Natural killer cell (primary cell): ENCODE results near the gene TXNRD3. TPM values are rescaled to one million over a fixed set of nuclear protein-coding genes. Genes with fewer than 3 reads are reported as not detected.

Source experiments
- ATAC-seq, 3 donors: fragments of 150-1000 bp in 2 of 3; fragments of 200-7000 bp in 1 of 3; cut with Tn5 transposase; 1 replicate in 1 of 3; 2 replicates in 2 of 3; pipeline ENCODE4 v1.10.0; 2021; ENCODE audit warnings: mild to moderate bottlenecking in 2 of 3, moderate library complexity in 2 of 3
- DNase-seq, 2 donors: peaks; one replicate each; pipeline versions ENCODE4 v3.0.0 to v3.0.0-alpha.2; 2013 to 2021; ENCODE audit warnings: mixed read lengths in 1 of 2
- H3K27ac ChIP-seq: one replicate; pipeline ENCODE4 v1.5.1; 2013; ENCODE audit warnings: mild to moderate bottlenecking, low read length
- H3K27me3 ChIP-seq: one replicate; pipeline ENCODE4 v1.6.1; 2013; ENCODE audit warnings: low read length; ENCODE audit not compliant: control insufficient read depth, insufficient read depth
- H3K36me3 ChIP-seq: one replicate; pipeline ENCODE4 v1.6.1; 2013; ENCODE audit warnings: low read length; ENCODE audit not compliant: control insufficient read depth, insufficient read depth
- H3K4me1 ChIP-seq: one replicate; pipeline ENCODE4 v1.6.1; 2013; ENCODE audit warnings: low read length; ENCODE audit not compliant: control insufficient read depth, insufficient read depth
- H3K4me3 ChIP-seq: one replicate; pipeline ENCODE4 v1.5.1; 2013; ENCODE audit warnings: low read length
- H3K9me3 ChIP-seq: one replicate; pipeline ENCODE4 v1.6.1; 2013; ENCODE audit warnings: low read length; ENCODE audit not compliant: control insufficient read depth, insufficient read depth
- H3K27ac Mint-ChIP-seq, 2 donors: one replicate each; pipeline ENCODE4 v1.8.0; 2022; ENCODE audit warnings: mild to moderate bottlenecking in 2 of 2, mixed read lengths in 2 of 2, moderate library complexity in 1 of 2
- H3K27me3 Mint-ChIP-seq, 2 donors: one replicate each; pipeline ENCODE4 v1.8.0; 2022; ENCODE audit warnings: low read depth in 2 of 2, mixed read lengths in 2 of 2
- H3K36me3 Mint-ChIP-seq: one replicate; pipeline ENCODE4 v1.8.0; 2022; ENCODE audit warnings: mixed read lengths
- H3K4me1 Mint-ChIP-seq, 2 donors: one replicate each; pipeline ENCODE4 v1.8.0; 2022; ENCODE audit warnings: mixed read lengths in 2 of 2
- H3K4me3 Mint-ChIP-seq: one replicate; pipeline ENCODE4 v1.8.0; 2022; ENCODE audit warnings: mild to moderate bottlenecking, moderate library complexity, mixed read lengths
- H3K9me3 Mint-ChIP-seq, 2 donors: one replicate each; pipeline ENCODE4 v1.8.0; 2022; ENCODE audit warnings: mixed read lengths in 2 of 2
- WGBS: methylation state at CpG from one replicate; pipeline ENCODE4 v1.1.7; 2013; ENCODE audit warnings: missing lambda C conversion rate; ENCODE audit not compliant: insufficient coverage; 5-methylcytosine and 5-hydroxymethylcytosine counted together
- intact Hi-C: fragments of 100-400 bp; cut with micrococcal nuclease; formaldehyde crosslinking; loops from one replicate; pipeline ENCODE4 v1.14.2; 2022
- total RNA-seq, 4 donors: library from RNA; stranded (reverse); fragments of 120-200 nt in 1 of 4; gene quantifications; one replicate each; pipeline versions ENCODE4 v1.2.3 to v1.2.4, GENCODE V29; 2013 to 2022
- TF ChIP-seq, protein P1 (sequence below): fragments of 200-600 bp; IDR thresholded peaks from one replicate; pipeline ENCODE4 v1.8.0; 2022; ENCODE audit warnings: antibody characterized with exemption

TXNRD3 gene
- total RNA-seq, 3 donors from 2014 or later (not counting 1 experiment from before 2014, with no cell fraction given) = 0.77 to 1.1 (median 0.80) TPM

DNA sequence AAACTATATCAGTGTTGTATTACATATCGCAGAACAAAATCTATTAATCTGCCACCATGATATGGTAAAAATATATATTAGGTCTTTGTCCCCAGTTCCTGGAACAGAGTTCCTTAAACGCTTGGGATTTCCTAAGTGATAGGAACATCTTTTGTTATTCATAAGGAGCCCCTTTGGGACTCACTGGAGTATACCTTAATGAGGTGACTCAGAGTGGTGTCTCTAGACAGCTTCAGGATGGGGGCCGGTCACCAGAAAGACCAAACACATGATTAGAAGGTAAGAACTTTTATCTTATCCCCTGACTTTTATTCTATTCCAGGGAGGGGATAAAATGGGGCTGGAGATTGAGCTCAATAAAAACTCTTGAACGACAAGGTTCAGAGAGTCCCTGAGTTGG lies 36.8 kb upstream of the TXNRD3 start:
- no peaks in the 10 kb centered on the region for H3K4me1 ChIP-seq
- H3K9me3 ChIP-seq = no peaks in the 10 kb centered on the region
- Mint-ChIP-seq H3K4me1 (no peaks in the 10 kb centered on the region), H3K9me3 (no peaks in the 10 kb centered on the region), H3K27me3 (peaks cover 28 to 31% of the 10 kb centered on the region in 2 donors), H3K4me3 (no peak overlapping the region), H3K36me3 (no peaks in the 10 kb centered on the region), H3K27ac (no peak overlapping the region)
- TF ChIP-seq, protein P1, sequence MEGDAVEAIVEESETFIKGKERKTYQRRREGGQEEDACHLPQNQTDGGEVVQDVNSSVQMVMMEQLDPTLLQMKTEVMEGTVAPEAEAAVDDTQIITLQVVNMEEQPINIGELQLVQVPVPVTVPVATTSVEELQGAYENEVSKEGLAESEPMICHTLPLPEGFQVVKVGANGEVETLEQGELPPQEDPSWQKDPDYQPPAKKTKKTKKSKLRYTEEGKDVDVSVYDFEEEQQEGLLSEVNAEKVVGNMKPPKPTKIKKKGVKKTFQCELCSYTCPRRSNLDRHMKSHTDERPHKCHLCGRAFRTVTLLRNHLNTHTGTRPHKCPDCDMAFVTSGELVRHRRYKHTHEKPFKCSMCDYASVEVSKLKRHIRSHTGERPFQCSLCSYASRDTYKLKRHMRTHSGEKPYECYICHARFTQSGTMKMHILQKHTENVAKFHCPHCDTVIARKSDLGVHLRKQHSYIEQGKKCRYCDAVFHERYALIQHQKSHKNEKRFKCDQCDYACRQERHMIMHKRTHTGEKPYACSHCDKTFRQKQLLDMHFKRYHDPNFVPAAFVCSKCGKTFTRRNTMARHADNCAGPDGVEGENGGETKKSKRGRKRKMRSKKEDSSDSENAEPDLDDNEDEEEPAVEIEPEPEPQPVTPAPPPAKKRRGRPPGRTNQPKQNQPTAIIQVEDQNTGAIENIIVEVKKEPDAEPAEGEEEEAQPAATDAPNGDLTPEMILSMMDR = no peak
- WGBS = 93% methylated on average over 3 of the region's 4 CpGs
- no peak overlapping the region for H3K27ac ChIP-seq
- ATAC-seq (no peak), DNase-seq (no peak)
- H3K36me3 ChIP-seq = no peaks in the 10 kb centered on the region
- H3K4me3 ChIP-seq = no peak overlapping the region
- intact Hi-C loops = no loop called here
- H3K27me3 ChIP-seq = no peaks in the 10 kb centered on the region

DNA sequence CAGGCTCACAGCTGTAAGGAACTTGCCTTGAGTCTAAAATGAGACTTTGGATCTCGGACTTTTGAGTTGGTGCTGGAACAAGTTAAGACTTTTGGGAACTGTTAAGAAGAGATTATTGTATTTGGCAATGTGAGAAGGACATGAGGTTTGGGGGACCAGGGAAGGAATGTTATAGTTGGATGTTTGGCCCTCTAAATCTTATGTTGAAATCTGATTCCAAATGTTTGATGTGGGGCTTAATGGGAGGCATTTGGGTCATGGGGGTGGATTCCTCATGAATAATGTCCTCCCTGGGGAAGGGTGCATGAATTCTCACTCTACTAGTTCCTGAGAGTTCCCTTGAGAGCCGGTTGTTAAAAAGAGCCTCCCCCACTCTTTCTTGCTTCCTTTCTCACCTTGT lies 30.6 kb upstream of the TXNRD3 start:
- TF ChIP-seq, protein P1 = no peak
- Mint-ChIP-seq H3K4me3 (no peak overlapping the region), H3K36me3 (no peaks in the 10 kb centered on the region), H3K9me3 (no peaks in the 10 kb centered on the region), H3K27me3 (peaks cover 7 to 14% of the 10 kb centered on the region in 2 donors), H3K27ac (no peak overlapping the region), H3K4me1 (no peaks in the 10 kb centered on the region)
- no peak for ATAC-seq
- Histone ChIP-seq H3K9me3 (no peaks in the 10 kb centered on the region), H3K27me3 (no peaks in the 10 kb centered on the region), H3K4me3 (no peak overlapping the region), H3K36me3 (no peaks in the 10 kb centered on the region), H3K4me1 (no peaks in the 10 kb centered on the region), H3K27ac (no peak overlapping the region)
- intact Hi-C loops = no loop called here
- DNase-seq = no peak
- 71% methylated on average over 2 of the region's 2 CpGs for WGBS

DNA sequence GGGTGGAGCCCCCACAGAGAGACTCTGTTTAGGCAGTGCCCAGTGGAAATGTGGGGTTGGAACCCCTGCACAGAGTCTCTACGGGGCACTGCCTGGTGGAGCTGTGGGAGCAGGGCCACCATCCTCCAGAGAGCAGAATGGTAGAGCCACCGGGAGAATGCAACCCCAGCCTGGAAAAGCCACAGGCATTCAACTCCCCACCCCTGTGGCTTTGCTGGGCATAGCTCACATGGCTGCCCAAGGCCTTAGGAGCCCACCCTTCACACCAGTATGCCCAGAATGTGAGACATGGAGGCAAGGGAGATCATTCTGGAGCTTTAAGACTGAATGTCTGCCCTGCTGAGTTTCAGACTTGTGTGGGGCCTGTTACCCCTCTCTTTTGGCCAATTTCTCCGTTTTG lies 30.1 kb upstream of the TXNRD3 start:
- Mint-ChIP-seq H3K9me3 (no peaks in the 10 kb centered on the region), H3K36me3 (no peaks in the 10 kb centered on the region), H3K27me3 (peaks cover 7 to 12% of the 10 kb centered on the region in 2 donors), H3K4me1 (no peaks in the 10 kb centered on the region), H3K27ac (no peak overlapping the region), H3K4me3 (no peak overlapping the region)
- Histone ChIP-seq H3K36me3 (no peaks in the 10 kb centered on the region), H3K27ac (no peak overlapping the region), H3K27me3 (no peaks in the 10 kb centered on the region), H3K4me1 (no peaks in the 10 kb centered on the region), H3K9me3 (no peaks in the 10 kb centered on the region), H3K4me3 (no peak overlapping the region)
- DNase-seq (no peak), ATAC-seq (peak in 1 of 3 donors; percentile 10)
- intact Hi-C loops = no loop called here
- WGBS = 86% methylated on average over 3 of the region's 3 CpGs
- TF ChIP-seq, protein P1 = no peak

DNA sequence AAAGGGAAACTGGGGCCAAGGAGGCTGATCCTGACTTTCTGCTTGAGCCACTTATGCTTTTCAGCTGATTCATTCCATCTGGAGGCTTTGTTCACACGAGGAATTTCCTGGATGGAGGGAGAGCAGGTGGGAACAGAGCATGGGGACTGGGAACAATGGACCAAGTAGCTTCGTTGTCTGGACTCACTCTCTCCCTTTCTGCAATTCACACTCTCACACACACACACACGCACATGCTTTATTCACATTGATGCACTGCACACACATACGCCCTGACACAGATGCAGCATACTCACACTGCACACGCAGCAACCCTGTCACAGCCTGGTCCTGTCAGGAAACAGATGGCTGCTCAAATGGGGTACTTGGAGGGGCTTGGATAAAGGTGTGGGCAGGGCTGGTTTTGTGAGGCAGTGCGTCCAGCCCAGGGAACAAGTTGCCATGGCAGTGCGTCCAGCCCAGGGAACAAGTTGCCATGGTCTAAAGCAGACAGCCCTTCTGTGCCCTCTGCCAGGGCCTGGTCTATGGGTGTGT lies 29.4 kb upstream of the TXNRD3 start:
- H3K36me3 ChIP-seq = no peaks in the 10 kb centered on the region
- peaks cover 2% of the 10 kb centered on the region for H3K27me3 ChIP-seq
- H3K4me3 ChIP-seq = no peak overlapping the region
- H3K27ac Mint-ChIP-seq = no peak overlapping the region
- H3K4me1 Mint-ChIP-seq = peaks cover 3% of the 10 kb centered on the region in 2 donors
- H3K27ac ChIP-seq = no peak overlapping the region
- ATAC-seq (peak in 1 of 3 donors; percentile 14), DNase-seq (no peak)
- H3K9me3 ChIP-seq = no peaks in the 10 kb centered on the region
- intact Hi-C loops = no loop called here
- H3K36me3 Mint-ChIP-seq = no peaks in the 10 kb centered on the region
- H3K27me3 Mint-ChIP-seq = peaks cover 9 to 16% of the 10 kb centered on the region in 2 donors
- H3K4me1 ChIP-seq = peaks cover 2% of the 10 kb centered on the region
- WGBS = 48% methylated on average over 7 of the region's 7 CpGs
- TF ChIP-seq, protein P1 = no peak
- H3K4me3 Mint-ChIP-seq = no peak overlapping the region
- H3K9me3 Mint-ChIP-seq = no peaks in the 10 kb centered on the region
